ENCODE measurements around the gene BAZ2A. TPM values are rescaled to one million over a fixed set of nuclear protein-coding genes. Genes with fewer than 3 reads are reported as not detected.
A peak's percentile ranks its signal among the peaks of the same experiment; 100 is the strongest.

The BAZ2A gene
- total RNA-seq, 1 donor from 2014 or later: 71.2 TPM

- Mint-ChIP-seq H3K27me3 (ENCODE audit: low read depth) (no peaks in the 10 kb centered on the region), H3K9me3 (ENCODE audit: low read depth) (no peaks in the 10 kb centered on the region), H3K4me3 (ENCODE audit: unreplicated experiment) (peak overlapping the region; percentile 94), H3K27ac (ENCODE audit: unreplicated experiment) (peak overlapping the region; percentile 97), H3K4me1 (ENCODE audit: low read depth) (peaks cover 66% of the 10 kb centered on the region), H3K36me3 (ENCODE audit: low read depth) (no peaks in the 10 kb centered on the region)
- TF ChIP-seq, protein P1, sequence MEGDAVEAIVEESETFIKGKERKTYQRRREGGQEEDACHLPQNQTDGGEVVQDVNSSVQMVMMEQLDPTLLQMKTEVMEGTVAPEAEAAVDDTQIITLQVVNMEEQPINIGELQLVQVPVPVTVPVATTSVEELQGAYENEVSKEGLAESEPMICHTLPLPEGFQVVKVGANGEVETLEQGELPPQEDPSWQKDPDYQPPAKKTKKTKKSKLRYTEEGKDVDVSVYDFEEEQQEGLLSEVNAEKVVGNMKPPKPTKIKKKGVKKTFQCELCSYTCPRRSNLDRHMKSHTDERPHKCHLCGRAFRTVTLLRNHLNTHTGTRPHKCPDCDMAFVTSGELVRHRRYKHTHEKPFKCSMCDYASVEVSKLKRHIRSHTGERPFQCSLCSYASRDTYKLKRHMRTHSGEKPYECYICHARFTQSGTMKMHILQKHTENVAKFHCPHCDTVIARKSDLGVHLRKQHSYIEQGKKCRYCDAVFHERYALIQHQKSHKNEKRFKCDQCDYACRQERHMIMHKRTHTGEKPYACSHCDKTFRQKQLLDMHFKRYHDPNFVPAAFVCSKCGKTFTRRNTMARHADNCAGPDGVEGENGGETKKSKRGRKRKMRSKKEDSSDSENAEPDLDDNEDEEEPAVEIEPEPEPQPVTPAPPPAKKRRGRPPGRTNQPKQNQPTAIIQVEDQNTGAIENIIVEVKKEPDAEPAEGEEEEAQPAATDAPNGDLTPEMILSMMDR (IDR thresholded peaks at IDR 0.05): no peak
- no peak for DNase-seq (ENCODE audit: low spot score)
Measured at GRCh38 chr12:56631790-56632700, 1.9 kb upstream of the BAZ2A start.

DNA sequence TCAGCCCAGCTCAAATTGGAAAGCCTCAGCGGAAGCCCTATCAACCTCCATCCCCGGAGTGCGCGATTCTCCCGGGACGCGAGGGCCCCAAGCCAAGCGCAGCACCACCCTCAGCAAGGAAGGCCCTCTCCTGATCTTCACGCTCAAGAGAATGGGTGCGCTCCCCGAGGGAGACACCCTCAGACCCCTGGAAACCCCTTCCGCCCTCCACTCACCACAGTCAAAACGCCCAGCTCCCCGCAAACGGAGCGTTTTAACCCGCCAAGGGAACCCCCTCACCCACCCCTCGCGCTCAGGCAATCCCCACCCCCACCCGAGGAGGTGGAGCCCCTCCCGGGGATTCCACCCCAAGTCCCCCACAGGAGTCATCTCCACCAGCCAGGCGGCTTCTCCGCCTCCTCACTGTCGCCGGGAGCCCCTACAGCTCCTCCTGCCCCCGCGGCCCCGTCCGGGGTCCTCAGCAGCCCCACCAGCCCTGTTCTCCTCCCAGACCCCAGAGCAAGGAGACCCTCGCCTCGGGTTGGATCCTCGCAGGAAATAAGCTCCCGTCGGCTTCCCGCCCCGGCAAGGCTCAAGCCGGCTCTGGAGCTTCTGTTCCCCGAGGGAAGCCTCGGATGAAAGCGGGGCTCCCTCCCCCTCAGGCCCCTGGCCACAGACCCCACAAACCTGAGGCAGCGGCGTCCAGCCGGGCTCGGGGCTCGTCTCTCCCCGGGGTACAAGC lies 507 bp downstream of the BAZ2A start:
- TF ChIP-seq, protein P1 (IDR thresholded peaks at IDR 0.05): no peak
- no peak for DNase-seq (ENCODE audit: low spot score)
- Mint-ChIP-seq H3K9me3 (ENCODE audit: low read depth) (no peaks in the 10 kb centered on the region), H3K27ac (ENCODE audit: unreplicated experiment) (peak overlapping the region; percentile 97), H3K36me3 (ENCODE audit: low read depth) (no peaks in the 10 kb centered on the region), H3K4me3 (ENCODE audit: unreplicated experiment) (peak overlapping the region; percentile 97), H3K27me3 (ENCODE audit: low read depth) (no peaks in the 10 kb centered on the region), H3K4me1 (ENCODE audit: low read depth) (peaks cover 59% of the 10 kb centered on the region)

DNA sequence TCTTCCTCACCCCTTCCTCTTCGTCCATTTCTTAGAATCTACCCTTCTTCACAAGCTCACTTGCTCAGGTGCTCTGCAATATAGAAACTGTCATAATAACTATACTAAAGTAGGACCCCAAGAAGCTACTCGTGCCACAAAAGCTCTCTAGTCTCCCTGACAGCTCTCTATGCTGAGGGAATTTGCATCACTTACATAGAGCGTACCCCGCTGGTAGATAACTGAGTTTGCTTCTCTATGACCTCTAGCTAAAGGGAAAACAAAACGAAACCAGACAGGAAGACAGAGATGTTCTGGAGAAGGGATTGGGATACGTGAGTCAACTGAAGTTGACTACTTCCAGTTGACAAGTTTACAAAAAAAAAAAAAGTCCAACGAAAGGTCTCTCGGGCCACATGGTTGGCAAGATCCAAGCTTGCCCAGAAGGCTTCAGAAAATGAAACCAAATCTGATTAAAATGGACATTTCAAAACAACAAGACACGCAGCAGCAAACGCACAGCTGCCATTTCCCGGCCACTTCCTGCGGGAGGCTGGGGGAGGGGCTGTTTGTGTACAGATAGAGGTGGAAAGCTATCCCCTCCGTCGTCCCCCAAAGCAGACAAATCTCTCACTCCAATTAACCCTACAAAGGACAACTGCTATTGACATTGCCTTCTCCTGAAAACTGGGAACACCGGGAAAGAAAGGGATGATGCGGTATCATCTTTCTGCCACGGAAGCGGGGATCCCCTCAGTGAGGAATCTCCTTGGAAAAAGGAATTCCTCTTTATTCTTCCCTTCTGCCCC lies 1.3 kb downstream of the BAZ2A start:
- H3K36me3 Mint-ChIP-seq (ENCODE audit: low read depth): no peaks in the 10 kb centered on the region
- no peak for DNase-seq (ENCODE audit: low spot score)
- TF ChIP-seq, protein P1 (IDR thresholded peaks at IDR 0.05): no peak
- no peaks in the 10 kb centered on the region for H3K9me3 Mint-ChIP-seq (ENCODE audit: low read depth)
- H3K4me3 Mint-ChIP-seq (ENCODE audit: unreplicated experiment): peak overlapping the region; percentile 97
- H3K27me3 Mint-ChIP-seq (ENCODE audit: low read depth): no peaks in the 10 kb centered on the region
- H3K4me1 Mint-ChIP-seq (ENCODE audit: low read depth): peaks cover 59% of the 10 kb centered on the region
- peak overlapping the region; percentile 97 for H3K27ac Mint-ChIP-seq (ENCODE audit: unreplicated experiment)

DNA sequence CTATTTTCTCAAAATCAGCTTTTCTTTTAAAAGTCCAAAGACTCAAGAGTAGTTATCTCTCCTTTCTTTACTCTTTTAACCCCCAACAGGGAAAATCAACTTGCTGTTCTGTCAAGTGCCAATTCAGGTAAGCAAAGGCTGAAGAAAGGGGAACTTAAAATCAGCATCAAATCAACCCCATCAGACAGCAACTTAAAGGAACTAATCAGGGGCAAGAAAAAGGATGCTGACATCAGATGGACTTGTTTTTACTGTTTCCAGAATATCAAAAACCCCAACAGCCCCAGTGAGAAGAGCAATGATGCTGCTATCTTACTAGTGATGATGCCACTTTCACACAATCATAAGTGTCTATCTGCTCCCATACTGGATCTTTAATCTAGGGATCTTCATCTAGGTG lies 3.4 kb downstream of the BAZ2A start:
- H3K9me3 Mint-ChIP-seq (ENCODE audit: low read depth): no peaks in the 10 kb centered on the region
- DNase-seq (ENCODE audit: low spot score): no peak
- TF ChIP-seq, protein P1 (IDR thresholded peaks at IDR 0.05): no peak
- peaks cover 47% of the 10 kb centered on the region for H3K4me1 Mint-ChIP-seq (ENCODE audit: low read depth)
- H3K36me3 Mint-ChIP-seq (ENCODE audit: low read depth): peaks cover 2% of the 10 kb centered on the region
- H3K27me3 Mint-ChIP-seq (ENCODE audit: low read depth): no peaks in the 10 kb centered on the region
- no peak overlapping the region for H3K27ac Mint-ChIP-seq (ENCODE audit: unreplicated experiment)
- H3K4me3 Mint-ChIP-seq (ENCODE audit: unreplicated experiment): no peak overlapping the region

DNA sequence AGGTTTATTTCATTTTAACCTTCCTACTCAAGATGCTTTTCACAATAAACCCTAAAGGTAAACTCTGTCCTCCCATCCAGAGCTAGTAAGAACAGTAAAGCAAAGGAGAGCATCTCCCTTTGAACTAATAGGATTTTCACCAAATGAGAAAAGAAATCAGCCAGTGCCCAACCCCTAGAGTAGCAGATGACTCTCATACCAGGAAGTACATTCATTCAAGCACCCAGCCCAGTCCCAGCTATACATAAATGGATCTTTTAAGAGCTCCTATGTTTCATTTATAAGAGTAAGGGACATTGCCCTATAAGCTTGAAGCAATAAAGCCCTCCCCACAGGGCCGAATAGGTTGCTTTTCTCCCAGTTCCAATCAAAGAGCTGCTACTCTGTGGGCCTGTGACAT lies 7.6 kb downstream of the BAZ2A start:
- TF ChIP-seq, protein P1 (IDR thresholded peaks at IDR 0.05): no peak
- Mint-ChIP-seq H3K36me3 (ENCODE audit: low read depth) (peaks cover 9% of the 10 kb centered on the region), H3K27me3 (ENCODE audit: low read depth) (no peaks in the 10 kb centered on the region), H3K9me3 (ENCODE audit: low read depth) (no peaks in the 10 kb centered on the region), H3K4me1 (ENCODE audit: low read depth) (peaks cover 16% of the 10 kb centered on the region), H3K4me3 (ENCODE audit: unreplicated experiment) (no peak overlapping the region), H3K27ac (ENCODE audit: unreplicated experiment) (no peak overlapping the region)
- no peak for DNase-seq (ENCODE audit: low spot score)
